GM18526 (cell line): ENCODE results near the gene TNPO1.
A peak's percentile ranks its signal among the peaks of the same experiment; 100 is the strongest.

Source experiments
- POLR2A ChIP-seq: IDR thresholded peaks from 3 replicates; pipeline ENCODE4 v1.6.1; 2011; ENCODE audit not compliant: insufficient read length; ENCODE audit errors: extremely low read depth

The TNPO1 gene

GRCh38 chr5:72841756-72842535 lies 25.5 kb downstream of the TNPO1 start:
- no peak for TF ChIP-seq POLR2A

- TF ChIP-seq POLR2A = no peak
Observed at GRCh38 chr5:72842816-72843215, 26.4 kb downstream of the TNPO1 start.

- TF ChIP-seq POLR2A = no peak
Observed at GRCh38 chr5:72844218-72844603, 27.8 kb downstream of the TNPO1 start.

- TF ChIP-seq POLR2A = no peak
Observed at GRCh38 chr5:72845889-72846288, 29.4 kb downstream of the TNPO1 start.

GRCh38 chr5:72846483-72846882 lies 30.0 kb downstream of the TNPO1 start:
- TF ChIP-seq POLR2A = no peak

- no peak for TF ChIP-seq POLR2A
Observed at GRCh38 chr5:72847439-72847838, 31.0 kb downstream of the TNPO1 start.

- peak; percentile 97 for TF ChIP-seq POLR2A
Observed at GRCh38 chr5:72847989-72848473, 31.6 kb downstream of the TNPO1 start.

- peak; percentile 23 for TF ChIP-seq POLR2A
Observed at GRCh38 chr5:72848474-72849428, 32.3 kb downstream of the TNPO1 start.

GRCh38 chr5:72849546-72849945 lies 33.1 kb downstream of the TNPO1 start:
- no peak for TF ChIP-seq POLR2A

- TF ChIP-seq POLR2A = no peak
Observed at GRCh38 chr5:72850113-72850512, 33.7 kb downstream of the TNPO1 start.

GRCh38 chr5:72852356-72852755 lies 35.9 kb downstream of the TNPO1 start:
- TF ChIP-seq POLR2A = no peak

- no peak for TF ChIP-seq POLR2A
Observed at GRCh38 chr5:72854419-72854818, 38.0 kb downstream of the TNPO1 start.

- no peak for TF ChIP-seq POLR2A
Observed at GRCh38 chr5:72855821-72856220, 39.4 kb downstream of the TNPO1 start.

GRCh38 chr5:72857396-72857795 lies 40.9 kb downstream of the TNPO1 start:
- no peak for TF ChIP-seq POLR2A

GRCh38 chr5:72859127-72859526 lies 42.7 kb downstream of the TNPO1 start:
- TF ChIP-seq POLR2A = no peak

- TF ChIP-seq POLR2A = no peak
Observed at GRCh38 chr5:72860499-72860898, 44.0 kb downstream of the TNPO1 start.
